HEK293 (cell line): ENCODE measurements around the gene SKP2.

Experiments
- CTCF ChIA-PET: fragments of 350-600 bp; formaldehyde crosslinking; extraction: SDS; loops from one replicate; lab custom pipeline; 2021; ENCODE audit warnings: antibody characterized with exemption; lab: Yijun Ruan, JAX
- POLR2A ChIA-PET: fragments of 300-600 bp; formaldehyde crosslinking; extraction: SDS; loops from one replicate; lab custom pipeline; 2020; ENCODE audit warnings: antibody characterized with exemption, inconsistent platforms; lab: Yijun Ruan, JAX
- H3K27ac ChIP-seq: fragments of 200-500 bp; sonication (Bioruptor generic); 2 replicates; pipeline ENCODE4 v1.5.1; 2014; ENCODE audit warnings: low read depth, low read length, control low read depth, inconsistent platforms; ENCODE audit errors: extremely low read depth
- H3K36me3 ChIP-seq, 2 experiments: fragments of 200-500 bp in 1 of 2; sonication (Bioruptor generic) in 1 of 2; 1 replicate in 1 of 2; 2 replicates in 1 of 2; pipeline ENCODE4 v1.5.1; 2014 to 2017; ENCODE audit warnings: inconsistent platforms in 2 of 2, low read length in 2 of 2; ENCODE audit not compliant: control insufficient read depth in 2 of 2, insufficient read depth in 1 of 2
- H3K4me1 ChIP-seq: fragments of 200-500 bp; sonication (Bioruptor generic); 2 replicates; pipeline ENCODE4 v1.5.1; 2014; ENCODE audit warnings: mild to moderate bottlenecking, low read length, inconsistent platforms; ENCODE audit not compliant: control insufficient read depth, insufficient read depth
- H3K4me3 ChIP-seq: 2 replicates; pipeline ENCODE4 v1.5.1; 2011; ENCODE audit warnings: low read depth, mild to moderate bottlenecking, control low read depth, low read length, moderate library complexity
- H3K9me3 ChIP-seq: fragments of 200-500 bp; sonication (Bioruptor generic); 2 replicates; pipeline ENCODE4 v1.5.1; 2014; ENCODE audit warnings: low read depth, low read length, inconsistent platforms; ENCODE audit not compliant: control insufficient read depth, insufficient read depth
- KLF9 ChIP-seq: fragments of 450-650 bp; formaldehyde crosslinking; IDR thresholded peaks from 2 replicates; pipeline ENCODE4 v1.5.1; 2016; ENCODE audit warnings: missing biosample characterization, missing genetic modification characterization, low read depth
- MZF1 ChIP-seq: fragments of 450-650 bp; formaldehyde crosslinking; IDR thresholded peaks from 2 replicates; pipeline ENCODE4 v1.5.1; 2017; ENCODE audit warnings: missing biosample characterization, missing genetic modification characterization, borderline replicate concordance
- OSR2 ChIP-seq: fragments of 450-650 bp; formaldehyde crosslinking; IDR thresholded peaks from 2 replicates; pipeline ENCODE4 v1.5.1; 2016; ENCODE audit warnings: missing biosample characterization, missing genetic modification characterization
- SP3 ChIP-seq: fragments of 450-650 bp; formaldehyde crosslinking; IDR thresholded peaks from 2 replicates; pipeline ENCODE4 v1.5.1; 2016; ENCODE audit warnings: missing biosample characterization, missing genetic modification characterization
- ZNF157 ChIP-seq: fragments of 450-650 bp; formaldehyde crosslinking; IDR thresholded peaks from 2 replicates; pipeline ENCODE4 v1.5.1; 2016; ENCODE audit warnings: missing biosample characterization, missing genetic modification characterization
- ZNF175 ChIP-seq: fragments of 450-650 bp; formaldehyde crosslinking; IDR thresholded peaks from 2 replicates; pipeline ENCODE4 v1.5.1; 2016; ENCODE audit warnings: missing biosample characterization, missing genetic modification characterization
- ZNF211 ChIP-seq: fragments of 450-650 bp; formaldehyde crosslinking; IDR thresholded peaks from 2 replicates; pipeline ENCODE4 v1.5.1; 2016; ENCODE audit warnings: low read depth, missing biosample characterization, missing genetic modification characterization
- ZNF292 ChIP-seq: fragments of 450-650 bp; formaldehyde crosslinking; IDR thresholded peaks from 2 replicates; pipeline ENCODE4 v1.5.1; 2016; ENCODE audit warnings: low read depth, missing biosample characterization, missing genetic modification characterization, borderline replicate concordance
- ZNF433 ChIP-seq: fragments of 450-650 bp; formaldehyde crosslinking; IDR thresholded peaks from 2 replicates; pipeline ENCODE4 v1.5.1; 2016; ENCODE audit warnings: missing biosample characterization, missing genetic modification characterization, low read depth
- ZNF501 ChIP-seq: fragments of 450-650 bp; formaldehyde crosslinking; IDR thresholded peaks from 2 replicates; pipeline ENCODE4 v1.5.1; 2016; ENCODE audit warnings: missing biosample characterization, missing genetic modification characterization
- ZNF510 ChIP-seq: fragments of 450-650 bp; formaldehyde crosslinking; IDR thresholded peaks from 2 replicates; pipeline ENCODE4 v1.5.1; 2018; ENCODE audit warnings: mild to moderate bottlenecking, missing genetic modification characterization, missing biosample characterization; ENCODE audit not compliant: insufficient replicate concordance
- ZNF558 ChIP-seq: fragments of 450-650 bp; formaldehyde crosslinking; IDR thresholded peaks from 2 replicates; pipeline ENCODE4 v1.5.1; 2016; ENCODE audit warnings: missing biosample characterization, missing genetic modification characterization
- ZNF660 ChIP-seq: fragments of 450-650 bp; IDR thresholded peaks from 2 replicates; pipeline ENCODE4 v1.5.1; 2018; ENCODE audit warnings: missing biosample characterization, mild to moderate bottlenecking, missing genetic modification characterization
- ZNF701 ChIP-seq: fragments of 450-650 bp; formaldehyde crosslinking; IDR thresholded peaks from 2 replicates; pipeline ENCODE4 v1.5.1; 2016; ENCODE audit warnings: missing biosample characterization, missing genetic modification characterization
- ZNF707 ChIP-seq: fragments of 450-650 bp; formaldehyde crosslinking; IDR thresholded peaks from 2 replicates; pipeline ENCODE4 v1.5.1; 2016; ENCODE audit warnings: missing biosample characterization, missing genetic modification characterization
- TF ChIP-seq, protein P1 (sequence below): IDR thresholded peaks from 2 replicates; pipeline ENCODE4 v1.6.1; 2011; ENCODE audit warnings: mild to moderate bottlenecking, low read depth, low read length, borderline replicate concordance
- TF ChIP-seq, protein P2 (sequence below): fragments of 450-650 bp; formaldehyde crosslinking; IDR thresholded peaks from 2 replicates; pipeline ENCODE4 v1.5.1; 2017; ENCODE audit warnings: missing biosample characterization, mild to moderate bottlenecking, missing genetic modification characterization, moderate library complexity
- TF ChIP-seq, protein P3 (sequence below): fragments of 450-650 bp; formaldehyde crosslinking; IDR thresholded peaks from 2 replicates; pipeline ENCODE4 v1.5.1; 2016; ENCODE audit warnings: missing biosample characterization, missing genetic modification characterization
- TF ChIP-seq, protein P4 (sequence below): fragments of 450-650 bp; formaldehyde crosslinking; conservative IDR thresholded peaks from 2 replicates; pipeline ENCODE4 v1.5.1; 2016; ENCODE audit warnings: low read depth, missing biosample characterization, missing genetic modification characterization

The SKP2 gene

DNA sequence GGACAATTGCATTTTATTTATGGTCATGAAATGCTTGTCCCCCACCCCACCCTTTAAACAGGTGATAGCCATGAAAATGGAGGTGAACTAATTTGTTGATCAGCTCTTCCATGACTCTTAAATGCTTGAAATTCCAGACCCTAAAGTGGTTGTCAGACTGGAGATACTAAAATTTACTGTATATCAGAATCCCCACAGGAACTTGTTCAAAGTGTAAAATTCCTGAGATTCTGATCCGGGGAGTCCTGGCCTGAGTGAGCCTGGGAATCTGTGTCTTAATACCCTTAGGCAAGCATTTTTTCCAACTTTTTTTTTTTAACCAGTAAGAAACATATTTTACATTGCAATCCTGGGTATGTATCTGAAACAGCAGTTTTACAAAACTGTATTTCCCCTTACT, 4.7 kb downstream of the SKP2 start (continued):
- TF ChIP-seq ZNF707 (tag by site-specific recombination) (no peak), SP3 (no peak)

DNA sequence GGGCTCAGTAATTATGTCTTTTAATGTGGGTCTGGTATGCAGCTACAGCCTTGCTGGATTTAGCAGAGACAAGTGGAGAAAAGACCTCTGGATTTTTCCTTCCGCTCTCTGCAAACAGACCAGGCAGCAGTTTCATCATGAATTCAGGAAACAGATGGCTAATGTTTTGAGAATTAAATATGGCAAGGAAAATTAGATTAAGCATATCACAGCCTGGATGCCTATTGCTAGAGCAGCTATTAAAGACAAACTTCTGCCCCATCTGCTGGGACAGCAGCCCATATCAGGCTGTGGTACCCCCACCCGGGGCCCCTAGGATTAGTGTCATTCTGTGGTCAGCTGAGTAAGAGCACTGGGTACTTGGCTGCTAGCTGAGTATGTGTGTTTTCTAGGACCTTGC, 6.2 kb downstream of the SKP2 start:
- no peak overlapping the region for H3K4me3 ChIP-seq
- H3K9me3 ChIP-seq: no peaks in the 10 kb centered on the region
- H3K36me3 ChIP-seq: peaks cover 23 to 100% of the 10 kb centered on the region in 2 experiments
- H3K27ac ChIP-seq: no peak overlapping the region
- peaks cover 2% of the 10 kb centered on the region for H3K4me1 ChIP-seq
- ChIA-PET POLR2A (interaction anchor here (0.7 kb wide), 1 partner anchor 10 kb away, joined by 3 read pairs; no protein-coding TSS in a partner anchor), CTCF (interaction anchor here (0.6 kb wide), 1 partner anchor 354 kb away, joined by 3 read pairs; no protein-coding TSS in a partner anchor)
- no peak for TF ChIP-seq ZNF660 (tag by site-specific recombination)
- TF ChIP-seq OSR2: no peak
- no peak for TF ChIP-seq ZNF292 (tag by site-specific recombination)
- no peak for TF ChIP-seq ZNF701 (tag by site-specific recombination)
- TF ChIP-seq KLF9 (tag by site-specific recombination): no peak
- TF ChIP-seq, protein P1, sequence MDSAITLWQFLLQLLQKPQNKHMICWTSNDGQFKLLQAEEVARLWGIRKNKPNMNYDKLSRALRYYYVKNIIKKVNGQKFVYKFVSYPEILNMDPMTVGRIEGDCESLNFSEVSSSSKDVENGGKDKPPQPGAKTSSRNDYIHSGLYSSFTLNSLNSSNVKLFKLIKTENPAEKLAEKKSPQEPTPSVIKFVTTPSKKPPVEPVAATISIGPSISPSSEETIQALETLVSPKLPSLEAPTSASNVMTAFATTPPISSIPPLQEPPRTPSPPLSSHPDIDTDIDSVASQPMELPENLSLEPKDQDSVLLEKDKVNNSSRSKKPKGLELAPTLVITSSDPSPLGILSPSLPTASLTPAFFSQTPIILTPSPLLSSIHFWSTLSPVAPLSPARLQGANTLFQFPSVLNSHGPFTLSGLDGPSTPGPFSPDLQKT: no peak
- no peak for TF ChIP-seq ZNF558
- TF ChIP-seq, protein P2, sequence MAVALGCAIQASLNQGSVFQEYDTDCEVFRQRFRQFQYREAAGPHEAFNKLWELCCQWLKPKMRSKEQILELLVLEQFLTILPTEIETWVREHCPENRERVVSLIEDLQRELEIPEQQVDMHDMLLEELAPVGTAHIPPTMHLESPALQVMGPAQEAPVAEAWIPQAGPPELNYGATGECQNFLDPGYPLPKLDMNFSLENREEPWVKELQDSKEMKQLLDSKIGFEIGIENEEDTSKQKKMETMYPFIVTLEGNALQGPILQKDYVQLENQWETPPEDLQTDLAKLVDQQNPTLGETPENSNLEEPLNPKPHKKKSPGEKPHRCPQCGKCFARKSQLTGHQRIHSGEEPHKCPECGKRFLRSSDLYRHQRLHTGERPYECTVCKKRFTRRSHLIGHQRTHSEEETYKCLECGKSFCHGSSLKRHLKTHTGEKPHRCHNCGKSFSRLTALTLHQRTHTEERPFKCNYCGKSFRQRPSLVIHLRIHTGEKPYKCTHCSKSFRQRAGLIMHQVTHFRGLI: no peak
- TF ChIP-seq ZNF510 (tag by site-specific recombination): no peak
- no peak for TF ChIP-seq ZNF501
- TF ChIP-seq, protein P3, sequence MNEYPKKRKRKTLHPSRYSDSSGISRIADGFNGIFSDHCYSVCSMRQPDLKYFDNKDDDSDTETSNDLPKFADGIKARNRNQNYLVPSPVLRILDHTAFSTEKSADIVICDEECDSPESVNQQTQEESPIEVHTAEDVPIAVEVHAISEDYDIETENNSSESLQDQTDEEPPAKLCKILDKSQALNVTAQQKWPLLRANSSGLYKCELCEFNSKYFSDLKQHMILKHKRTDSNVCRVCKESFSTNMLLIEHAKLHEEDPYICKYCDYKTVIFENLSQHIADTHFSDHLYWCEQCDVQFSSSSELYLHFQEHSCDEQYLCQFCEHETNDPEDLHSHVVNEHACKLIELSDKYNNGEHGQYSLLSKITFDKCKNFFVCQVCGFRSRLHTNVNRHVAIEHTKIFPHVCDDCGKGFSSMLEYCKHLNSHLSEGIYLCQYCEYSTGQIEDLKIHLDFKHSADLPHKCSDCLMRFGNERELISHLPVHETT: no peak
- TF ChIP-seq ZNF175: no peak
- TF ChIP-seq ZNF157: no peak
- TF ChIP-seq ZNF211 (tag by site-specific recombination): no peak
- TF ChIP-seq, protein P4, sequence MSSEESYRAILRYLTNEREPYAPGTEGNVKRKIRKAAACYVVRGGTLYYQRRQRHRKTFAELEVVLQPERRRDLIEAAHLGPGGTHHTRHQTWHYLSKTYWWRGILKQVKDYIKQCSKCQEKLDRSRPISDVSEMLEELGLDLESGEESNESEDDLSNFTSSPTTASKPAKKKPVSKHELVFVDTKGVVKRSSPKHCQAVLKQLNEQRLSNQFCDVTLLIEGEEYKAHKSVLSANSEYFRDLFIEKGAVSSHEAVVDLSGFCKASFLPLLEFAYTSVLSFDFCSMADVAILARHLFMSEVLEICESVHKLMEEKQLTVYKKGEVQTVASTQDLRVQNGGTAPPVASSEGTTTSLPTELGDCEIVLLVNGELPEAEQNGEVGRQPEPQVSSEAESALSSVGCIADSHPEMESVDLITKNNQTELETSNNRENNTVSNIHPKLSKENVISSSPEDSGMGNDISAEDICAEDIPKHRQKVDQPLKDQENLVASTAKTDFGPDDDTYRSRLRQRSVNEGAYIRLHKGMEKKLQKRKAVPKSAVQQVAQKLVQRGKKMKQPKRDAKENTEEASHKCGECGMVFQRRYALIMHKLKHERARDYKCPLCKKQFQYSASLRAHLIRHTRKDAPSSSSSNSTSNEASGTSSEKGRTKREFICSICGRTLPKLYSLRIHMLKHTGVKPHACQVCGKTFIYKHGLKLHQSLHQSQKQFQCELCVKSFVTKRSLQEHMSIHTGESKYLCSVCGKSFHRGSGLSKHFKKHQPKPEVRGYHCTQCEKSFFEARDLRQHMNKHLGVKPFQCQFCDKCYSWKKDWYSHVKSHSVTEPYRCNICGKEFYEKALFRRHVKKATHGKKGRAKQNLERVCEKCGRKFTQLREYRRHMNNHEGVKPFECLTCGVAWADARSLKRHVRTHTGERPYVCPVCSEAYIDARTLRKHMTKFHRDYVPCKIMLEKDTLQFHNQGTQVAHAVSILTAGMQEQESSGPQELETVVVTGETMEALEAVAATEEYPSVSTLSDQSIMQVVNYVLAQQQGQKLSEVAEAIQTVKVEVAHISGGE (tag by site-specific recombination): no peak
- no peak for TF ChIP-seq MZF1 (tag by site-specific recombination)
- no peak for TF ChIP-seq ZNF433
